Measurements from ENCODE around the gene HYAL3. TPM values are rescaled to one million over a fixed set of nuclear protein-coding genes. Genes with fewer than 3 reads are reported as not detected.

The HYAL3 gene
- total RNA-seq, 1 donor from 2014 or later: 6.9 TPM

- Histone ChIP-seq H3K27me3 (ENCODE audit: insufficient read depth, low read length) (no peaks in the 10 kb centered on the region), H3K4me3 (ENCODE audit: insufficient read depth, low read depth, low read length) (peak overlapping the region; percentile 92), H4K20me1 (ENCODE audit: insufficient read depth, low read length) (peaks cover 41% of the 10 kb centered on the region), H3K36me3 (ENCODE audit: insufficient read depth, low read length) (no peaks in the 10 kb centered on the region), H3K4me1 (ENCODE audit: insufficient read depth, low read length) (peaks cover 40% of the 10 kb centered on the region), H2AFZ (ENCODE audit: low read depth, low read length) (peak overlapping the region; percentile 83), H3K9me3 (ENCODE audit: insufficient read depth, low read depth, low read length) (no peaks in the 10 kb centered on the region), H3K27ac (ENCODE audit: low read depth, low read length) (peak overlapping the region; percentile 92), H3K9ac (ENCODE audit: low read length) (peak overlapping the region; percentile 97), H3K4me2 (ENCODE audit: low read length) (peak overlapping the region; percentile 94), H3K79me2 (ENCODE audit: insufficient read depth, low read length) (peaks cover 47% of the 10 kb centered on the region)
- peak overlapping the region; percentile 97 for H3K27ac Mint-ChIP-seq (ENCODE audit: unreplicated experiment)
- peak overlapping the region; percentile 94 for H3K4me3 Mint-ChIP-seq (ENCODE audit: unreplicated experiment)
- FAIRE-seq (peak; percentile 56), DNase-seq (ENCODE audit: low read depth) (peak; percentile 97)
- peaks cover 16% of the 10 kb centered on the region for H3K27me3 Mint-ChIP-seq (ENCODE audit: low read depth, unreplicated experiment)
- peaks cover 1% of the 10 kb centered on the region for H3K36me3 Mint-ChIP-seq (ENCODE audit: low read depth, unreplicated experiment)
- H3K4me1 Mint-ChIP-seq (ENCODE audit: low read depth, unreplicated experiment): peaks cover 26% of the 10 kb centered on the region
- H3K9me3 Mint-ChIP-seq (ENCODE audit: unreplicated experiment): peaks cover 4% of the 10 kb centered on the region
- TF ChIP-seq EZH2 (IDR thresholded peaks at IDR 0.05; ENCODE audit: insufficient read depth, low read length) (no peak), CTCF (IDR thresholded peaks at IDR 0.05; ENCODE audit: insufficient read depth, low read depth, low read length) (no peak)
Measured at GRCh38 chr3:50337175-50337861, 38.1 kb upstream of the HYAL3 start.

GRCh38 chr3:50336452-50337174 is 37.4 kb upstream of the HYAL3 start:
- Histone ChIP-seq H3K9ac (ENCODE audit: low read length) (peak overlapping the region; percentile 97), H3K79me2 (ENCODE audit: insufficient read depth, low read length) (peaks cover 54% of the 10 kb centered on the region), H3K36me3 (ENCODE audit: insufficient read depth, low read length) (peaks cover 6% of the 10 kb centered on the region), H3K27ac (ENCODE audit: low read depth, low read length) (peak overlapping the region; percentile 92), H2AFZ (ENCODE audit: low read depth, low read length) (peak overlapping the region; percentile 72), H3K4me3 (ENCODE audit: insufficient read depth, low read depth, low read length) (peak overlapping the region; percentile 92), H3K9me3 (ENCODE audit: insufficient read depth, low read depth, low read length) (no peaks in the 10 kb centered on the region), H4K20me1 (ENCODE audit: insufficient read depth, low read length) (peaks cover 48% of the 10 kb centered on the region), H3K27me3 (ENCODE audit: insufficient read depth, low read length) (no peaks in the 10 kb centered on the region), H3K4me2 (ENCODE audit: low read length) (peak overlapping the region; percentile 94), H3K4me1 (ENCODE audit: insufficient read depth, low read length) (peaks cover 40% of the 10 kb centered on the region)
- Mint-ChIP-seq H3K27ac (ENCODE audit: unreplicated experiment) (peak overlapping the region; percentile 97), H3K27me3 (ENCODE audit: low read depth, unreplicated experiment) (peaks cover 9% of the 10 kb centered on the region), H3K36me3 (ENCODE audit: low read depth, unreplicated experiment) (peaks cover 1% of the 10 kb centered on the region), H3K4me1 (ENCODE audit: low read depth, unreplicated experiment) (peaks cover 26% of the 10 kb centered on the region), H3K9me3 (ENCODE audit: unreplicated experiment) (peaks cover 3% of the 10 kb centered on the region), H3K4me3 (ENCODE audit: unreplicated experiment) (peak overlapping the region; percentile 97)
- no peak for FAIRE-seq
- TF ChIP-seq CTCF (IDR thresholded peaks at IDR 0.05; ENCODE audit: insufficient read depth, low read depth, low read length): no peak
- TF ChIP-seq EZH2 (IDR thresholded peaks at IDR 0.05; ENCODE audit: insufficient read depth, low read length): no peak
- no peak for DNase-seq (ENCODE audit: low read depth)

Measured in astrocyte (in vitro differentiated cells and primary cell).